HG03558 (cell line): Measurements from ENCODE around the gene ACOT9.
"Not testable (repeated sequence)": the region's sequence is repeated elsewhere in the genome, so short reads cannot be mapped to it uniquely, and the experiment has no call there.

ENCODE experiments used
- ATAC-seq: cut with Tn5 transposase; IDR thresholded peaks from one replicate; pipeline ENCODE4 v1.9.1; 2021; ENCODE audit warnings: moderate number of reproducible peaks; ENCODE audit not compliant: unreplicated experiment; ENCODE audit errors: extremely low read depth

Gene ACOT9

DNA sequence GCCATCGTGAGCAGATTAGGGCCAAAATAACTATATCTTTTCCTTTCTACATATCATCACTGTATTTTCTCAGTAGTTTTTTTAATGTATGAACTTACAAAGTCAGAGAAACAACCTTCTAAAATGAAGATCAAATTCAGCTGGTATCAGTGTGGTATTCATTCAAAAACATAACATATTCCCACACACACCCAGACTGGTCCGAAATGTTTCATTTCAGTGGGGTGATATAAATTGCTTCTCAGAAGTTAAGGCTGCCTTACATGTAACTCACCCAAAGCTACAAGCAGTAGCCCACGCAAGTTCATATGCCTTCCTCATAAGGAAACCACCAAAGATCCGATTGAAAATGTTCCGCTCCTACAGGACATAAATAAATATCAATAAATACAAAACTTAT is 37.8 kb downstream of the ACOT9 start:
- no peak for ATAC-seq

DNA sequence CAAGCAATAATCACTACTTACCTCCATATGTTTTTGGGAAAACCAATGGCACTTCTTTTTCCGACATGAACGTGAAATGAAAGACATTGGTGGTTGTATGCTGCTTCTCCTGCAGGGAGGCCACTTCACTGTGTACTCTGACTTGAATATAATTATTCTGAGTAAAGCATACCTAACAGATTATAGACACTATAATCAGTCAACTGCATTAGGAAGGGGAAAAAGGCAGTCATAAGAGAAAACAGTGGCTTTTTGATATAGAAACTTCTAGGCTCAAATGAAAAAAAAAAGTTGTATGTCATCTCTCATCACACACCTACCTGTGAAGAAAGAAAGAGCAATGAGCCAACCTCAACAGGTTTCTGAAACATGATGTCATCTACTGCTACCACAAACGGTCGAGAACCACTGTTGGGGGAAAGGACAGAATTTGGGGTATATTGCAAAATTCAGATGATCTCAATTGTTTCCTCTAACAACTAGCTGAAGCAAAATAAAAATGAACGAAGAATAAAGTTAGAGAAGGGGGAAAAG is 38.3 kb downstream of the ACOT9 start:
- no peak for ATAC-seq

DNA sequence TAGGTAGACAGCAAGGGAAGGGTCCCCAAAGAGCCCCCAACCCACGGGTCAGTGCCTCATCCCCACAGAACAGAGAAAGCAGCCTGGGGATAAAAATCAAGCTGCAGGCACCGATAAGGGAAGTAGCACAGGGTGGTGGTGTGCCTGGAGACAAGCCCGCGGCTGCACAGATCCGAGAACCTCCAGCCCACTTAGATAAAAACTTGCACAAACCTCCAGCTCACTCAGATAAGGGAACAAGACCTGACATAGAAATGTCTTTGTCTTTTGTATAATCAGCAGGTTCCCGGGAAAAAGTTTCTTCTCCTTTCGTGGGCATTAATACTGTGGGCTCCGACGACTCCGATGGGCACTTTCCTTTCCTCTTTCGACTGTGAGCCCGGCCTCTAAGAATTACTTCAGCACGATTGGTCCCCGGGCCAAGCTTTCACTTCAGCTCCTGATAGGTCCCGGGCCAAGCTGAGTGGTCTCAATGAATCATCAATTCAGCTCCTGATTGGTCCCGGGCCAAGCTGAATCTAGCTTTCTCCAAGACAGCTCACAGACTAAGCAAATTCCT is 43.4 kb downstream of the ACOT9 start:
- no peak for ATAC-seq

DNA sequence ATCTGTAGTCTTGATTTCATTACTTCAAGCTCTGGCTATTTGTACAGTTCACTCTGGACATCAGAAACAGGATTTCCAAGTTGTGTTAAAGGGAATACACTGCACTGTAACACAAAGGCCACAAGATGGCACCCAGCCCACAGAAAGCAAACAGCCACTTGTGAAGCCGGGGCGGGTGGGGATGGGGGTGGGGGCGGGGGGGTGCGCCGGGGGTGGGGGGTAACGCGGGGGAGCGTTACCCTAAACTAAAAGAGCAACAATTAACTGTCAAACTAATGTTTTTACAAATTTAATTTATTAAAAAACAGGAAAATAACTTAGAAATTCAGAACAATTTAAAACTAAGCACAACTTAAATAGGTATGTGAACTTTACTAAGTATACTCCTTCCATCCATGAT is 48.5 kb downstream of the ACOT9 start:
- ATAC-seq: peak; percentile 84

DNA sequence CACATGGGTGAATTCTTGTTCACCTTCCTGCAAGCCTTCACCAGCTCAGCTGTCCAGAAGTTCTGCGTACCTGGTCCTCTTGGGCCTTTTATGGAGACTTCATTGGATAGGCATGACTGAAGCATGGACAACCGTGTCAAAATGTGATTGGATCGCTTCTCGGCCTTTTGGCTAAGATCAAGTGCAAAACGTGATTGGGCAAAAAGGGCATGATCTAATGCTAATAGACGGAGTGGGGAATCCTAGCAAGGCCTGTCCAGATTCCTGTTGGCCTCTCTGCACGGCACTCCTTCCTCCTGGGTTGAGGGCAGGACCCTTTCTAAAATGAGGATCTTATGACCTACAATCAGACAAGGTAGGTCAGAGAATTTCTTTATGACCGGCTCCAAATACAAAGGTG is 50.9 kb downstream of the ACOT9 start:
- no peak for ATAC-seq

DNA sequence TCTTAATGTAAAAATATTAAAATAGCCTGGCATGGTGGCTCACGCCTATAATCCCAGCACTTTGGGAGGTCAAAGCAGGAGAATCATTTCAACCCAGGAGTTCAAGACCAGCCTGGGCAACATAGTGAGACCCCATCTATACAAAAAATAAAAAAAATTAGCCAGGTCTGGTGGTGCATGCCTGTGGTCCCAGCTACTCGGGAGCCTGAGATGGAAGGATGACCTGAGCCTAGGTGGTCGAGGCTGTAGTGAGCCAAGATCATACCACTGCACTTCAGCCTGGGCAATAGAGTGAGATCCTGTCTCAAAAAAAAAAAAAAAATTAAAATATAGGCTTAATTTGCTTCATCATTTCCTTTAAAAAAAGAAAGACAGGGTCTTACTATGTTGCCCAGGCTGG is 66.6 kb downstream of the ACOT9 start:
- not testable (repeated sequence) for ATAC-seq

DNA sequence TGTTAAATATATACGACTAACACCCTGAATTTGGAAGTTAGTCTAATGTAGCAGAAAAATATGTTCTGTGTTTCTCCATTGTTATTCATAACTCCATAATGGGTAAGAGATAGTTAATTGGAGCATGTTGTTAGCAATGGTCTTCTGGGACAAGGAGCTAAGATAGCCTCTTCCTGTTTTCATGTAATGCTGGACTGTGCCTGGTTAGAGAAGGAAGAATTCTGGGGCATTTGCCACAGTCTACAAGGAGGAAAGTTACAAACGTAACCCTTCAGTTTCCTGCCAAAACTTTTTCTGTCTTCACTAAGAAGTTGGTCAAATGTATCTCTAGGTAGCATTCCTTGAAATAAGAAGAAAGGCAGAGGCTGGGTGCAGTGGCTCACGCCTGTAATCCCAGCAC is 70.0 kb downstream of the ACOT9 start:
- ATAC-seq: no peak

DNA sequence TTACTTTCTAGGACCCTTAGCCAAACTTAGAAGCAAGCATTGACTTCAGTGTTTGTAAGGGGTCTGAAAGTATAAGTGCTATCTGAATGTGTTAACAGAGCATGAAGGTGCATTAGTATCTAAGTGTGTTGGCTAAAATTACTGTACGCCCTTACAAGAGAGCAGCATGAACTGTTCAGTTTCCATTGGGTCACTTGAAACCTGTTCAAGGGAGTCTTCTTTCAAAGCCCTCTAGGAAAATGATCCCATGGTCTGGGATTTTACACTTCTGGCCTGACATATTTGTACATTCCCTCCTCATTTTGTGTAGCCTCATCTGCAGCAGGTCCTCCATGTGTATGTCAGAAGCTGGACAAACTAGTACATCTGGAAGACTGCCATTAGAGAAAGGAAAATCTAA is 72.5 kb downstream of the ACOT9 start:
- no peak for ATAC-seq

DNA sequence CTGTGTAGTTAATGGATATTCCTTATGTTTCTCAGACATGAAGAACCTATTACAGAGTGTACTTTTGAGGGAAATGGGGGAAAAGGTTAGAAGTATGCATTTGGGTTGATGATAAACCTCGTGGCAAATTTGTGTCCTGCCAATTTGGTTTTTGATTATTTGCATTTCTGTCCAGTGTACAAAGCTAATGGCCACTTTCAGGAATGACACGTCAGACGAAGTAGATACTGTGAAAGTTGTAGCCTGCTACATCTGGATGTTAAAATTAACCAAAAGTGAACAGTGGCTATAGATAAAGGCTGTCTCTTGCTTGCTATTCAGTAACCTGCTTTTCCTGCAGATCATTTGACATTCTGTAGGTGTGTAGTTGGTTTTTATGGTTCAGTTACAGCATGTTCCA is 74.7 kb downstream of the ACOT9 start:
- ATAC-seq: no peak

DNA sequence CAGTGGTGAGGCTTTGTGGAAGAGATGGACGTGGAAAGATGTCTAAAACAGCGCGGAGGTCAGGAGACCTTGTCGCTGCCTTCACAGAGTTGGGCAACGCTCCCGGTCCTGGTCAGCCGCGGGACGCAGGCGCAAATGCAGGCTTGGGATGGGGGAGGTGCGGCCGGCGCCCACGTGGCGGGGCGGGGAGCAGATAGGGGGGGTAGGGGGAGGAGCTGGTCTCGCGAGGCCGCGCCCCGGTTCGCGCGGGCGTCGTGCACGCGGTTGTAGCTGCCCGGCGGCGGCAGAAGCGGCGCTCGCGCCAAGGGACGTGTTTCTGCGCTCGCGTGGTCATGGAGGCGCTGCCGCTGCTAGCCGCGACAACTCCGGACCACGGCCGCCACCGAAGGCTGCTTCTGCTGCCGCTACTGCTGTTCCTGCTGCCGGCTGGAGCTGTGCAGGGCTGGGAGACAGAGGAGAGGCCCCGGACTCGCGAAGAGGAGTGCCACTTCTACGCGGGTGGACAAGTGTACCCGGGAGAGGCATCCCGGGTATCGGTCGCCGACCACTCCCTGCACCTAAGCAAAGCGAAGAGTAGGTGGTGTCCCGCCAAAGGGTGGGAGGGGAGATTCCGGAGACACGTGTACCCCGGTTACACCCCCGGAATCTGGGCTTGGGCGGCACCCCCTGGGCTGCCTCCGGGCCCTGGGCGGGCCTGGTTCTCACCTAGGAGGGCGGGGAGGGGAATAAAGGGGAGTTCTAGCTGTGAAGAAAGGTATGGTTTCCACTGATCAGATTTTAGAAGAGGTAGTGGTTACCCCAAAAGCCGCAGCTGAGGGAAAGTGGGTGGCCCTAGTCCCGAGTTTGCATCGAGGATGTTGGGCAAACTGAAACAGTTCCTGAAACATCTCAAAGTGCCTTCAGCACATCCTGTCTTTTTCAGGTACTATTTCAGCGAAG is 75.6 kb downstream of the ACOT9 start, which contains the start of gene PRDX4:
TSS of gene PRDX4 (plus strand) at position 255 of the 939 bp plus-strand sequence. CDS start at position 333, 78 bp downstream.
- peak; percentile 27 for ATAC-seq

DNA sequence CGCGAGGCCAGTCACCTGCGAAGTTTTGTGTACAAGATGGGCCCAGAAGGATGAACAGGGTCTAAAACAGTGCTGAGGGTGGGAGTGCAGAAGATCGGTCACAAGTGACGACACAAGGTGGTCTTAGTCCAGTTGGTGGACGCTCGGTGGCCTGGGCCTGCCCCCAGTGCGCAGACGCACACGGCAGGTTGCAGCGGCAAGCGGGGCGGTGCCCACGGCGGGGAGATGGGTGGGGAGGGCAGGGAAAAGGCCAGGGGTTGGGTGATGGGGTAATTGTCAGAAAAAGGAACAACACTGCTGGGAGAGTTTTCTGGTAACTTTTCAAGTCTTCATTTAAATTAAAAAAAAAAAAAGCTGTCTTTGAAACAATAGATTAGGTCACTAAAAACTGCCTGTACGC is 76.8 kb downstream of the ACOT9 start:
- no peak for ATAC-seq

DNA sequence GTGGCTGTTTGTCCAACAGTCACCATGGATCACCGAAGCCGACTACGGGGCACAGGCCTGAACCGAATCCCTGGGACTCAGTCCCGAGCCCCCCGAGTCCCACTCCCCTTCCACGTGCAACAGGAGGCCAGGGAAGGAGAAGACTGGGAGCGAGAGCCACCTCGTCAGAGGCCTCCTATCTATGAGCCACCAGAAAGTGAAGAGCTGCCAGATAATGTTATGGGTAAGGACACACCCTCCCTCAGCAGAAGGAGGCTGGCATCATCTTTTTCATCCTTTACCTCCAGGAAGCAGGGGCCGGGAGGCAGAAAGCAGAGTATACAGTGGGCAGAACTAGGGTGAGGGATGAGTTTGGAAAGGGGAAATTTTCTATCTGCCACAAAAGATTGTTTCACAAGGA is 78.6 kb downstream of the ACOT9 start:
- no peak for ATAC-seq

DNA sequence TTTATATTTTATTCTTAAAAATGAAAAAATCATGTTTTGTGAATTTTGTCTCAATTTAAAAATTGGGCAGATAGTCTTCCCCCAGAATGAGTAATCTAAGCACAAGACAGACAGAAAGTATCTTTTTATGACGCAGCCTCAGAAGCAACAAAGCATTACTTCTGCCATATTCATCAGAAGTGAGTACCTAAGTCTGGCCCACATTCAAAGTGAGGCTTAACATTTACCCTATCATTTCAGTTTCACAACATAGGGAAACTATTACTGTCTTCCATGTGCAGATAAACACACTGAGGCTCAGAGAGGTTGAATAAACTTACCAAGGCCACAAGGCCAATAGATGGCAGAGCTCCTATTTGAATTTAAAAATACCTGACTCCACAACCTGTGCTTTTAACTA is 80.2 kb downstream of the ACOT9 start:
- ATAC-seq: peak; percentile 45

DNA sequence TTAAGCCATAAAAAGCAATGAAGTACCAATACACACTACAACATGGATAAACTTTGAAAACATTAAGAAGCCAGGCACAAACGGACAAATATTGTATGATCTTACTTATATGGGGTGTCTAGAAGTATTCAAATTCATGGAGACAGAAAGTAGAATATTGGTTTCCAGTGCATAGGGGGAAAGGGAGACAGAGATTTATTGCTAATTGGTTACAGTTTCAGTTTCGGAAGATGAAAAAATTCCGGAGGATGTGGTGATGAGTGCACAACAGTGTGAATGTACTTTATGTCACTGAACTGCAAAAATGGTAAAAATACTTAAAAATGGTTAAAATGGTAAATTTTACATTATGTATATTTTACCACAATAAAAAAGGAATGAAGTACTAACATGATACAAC is 80.9 kb downstream of the ACOT9 start:
- ATAC-seq: peak; percentile 37

DNA sequence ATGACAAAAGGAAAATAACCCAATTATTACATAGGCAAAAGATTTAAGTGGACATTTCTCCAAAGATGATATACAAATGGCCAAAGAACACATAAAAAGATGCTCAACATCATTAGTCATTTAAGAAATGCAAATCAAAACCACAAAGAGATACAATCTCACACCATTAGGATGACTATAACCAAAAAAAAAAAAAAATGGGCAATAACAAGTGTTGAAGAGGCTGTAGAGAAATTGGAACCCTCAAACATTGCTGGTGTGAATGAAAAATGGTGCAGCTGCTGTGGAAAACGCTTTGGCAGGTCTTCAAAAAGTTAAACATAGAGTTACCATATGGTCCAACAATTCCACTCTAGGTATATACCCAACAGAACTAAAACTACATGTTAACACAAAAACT is 81.4 kb downstream of the ACOT9 start:
- ATAC-seq: no peak

DNA sequence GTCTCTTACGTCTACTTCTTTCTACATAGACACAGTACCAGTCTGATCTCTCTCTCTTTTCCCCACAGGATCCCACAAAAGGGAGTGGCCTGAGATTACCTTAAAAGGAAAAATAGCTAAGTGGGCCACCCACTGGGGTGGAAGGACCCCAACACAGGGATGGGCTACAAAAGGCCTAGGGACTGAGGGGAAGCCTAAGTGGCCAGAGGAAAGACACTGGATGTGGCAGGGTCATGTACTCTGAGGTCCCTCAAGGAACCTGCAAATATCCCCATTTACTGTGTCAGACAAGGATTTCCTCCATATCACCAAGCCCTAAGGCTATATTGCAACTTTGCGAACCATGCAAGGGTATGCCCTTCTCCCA is 82.3 kb downstream of the ACOT9 start:
- ATAC-seq: no peak

DNA sequence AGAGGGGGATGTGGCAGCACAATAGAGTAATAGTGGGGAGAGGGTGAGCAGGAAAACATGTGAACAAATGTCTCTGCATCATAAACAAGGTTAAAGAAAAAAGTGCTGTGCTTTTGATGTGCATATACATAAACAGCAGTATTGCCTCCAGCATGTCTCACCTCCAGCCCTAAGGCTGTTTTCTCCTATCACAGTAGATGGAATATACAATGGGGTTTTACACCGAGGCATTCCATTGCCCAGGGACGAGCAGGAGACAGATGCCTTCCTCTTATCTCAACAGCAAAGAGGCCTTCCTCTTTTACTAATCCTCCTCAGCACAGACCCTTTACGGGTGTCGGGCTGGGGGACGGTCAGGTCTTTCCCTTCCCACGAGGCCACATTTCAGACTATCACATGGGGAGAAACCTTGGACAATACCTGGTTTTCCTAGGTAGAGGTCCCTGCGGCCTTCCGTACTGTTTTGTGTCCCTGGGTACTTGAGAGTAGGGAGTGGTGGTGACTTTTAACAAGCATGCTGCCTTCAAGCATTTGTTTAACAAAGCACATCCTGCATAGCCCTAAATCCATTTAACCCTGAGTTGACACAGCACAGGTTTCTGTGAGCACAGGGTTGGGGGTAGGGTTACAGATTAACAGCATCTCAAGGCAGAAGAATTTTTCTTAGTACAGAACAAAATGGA is 82.9 kb downstream of the ACOT9 start:
- ATAC-seq: not testable (repeated sequence)

DNA sequence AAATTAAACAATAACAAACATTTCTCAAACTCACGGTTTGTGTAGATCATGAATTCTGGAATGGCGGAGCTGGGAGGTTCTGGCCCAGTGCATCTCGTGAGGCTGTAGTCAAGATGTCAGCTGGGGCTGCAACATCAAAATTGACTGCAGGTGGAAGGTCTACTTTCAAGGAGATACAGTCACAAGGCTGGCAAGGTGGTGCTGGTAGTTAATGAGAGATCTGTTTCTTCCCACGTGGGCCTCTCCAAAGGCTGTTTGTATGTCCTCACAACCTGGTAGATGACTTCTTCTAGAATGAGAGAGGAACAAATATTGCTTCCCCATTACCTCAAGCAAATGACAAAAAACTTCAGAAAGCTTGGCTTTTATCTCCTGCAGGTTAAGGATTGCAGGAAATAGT is 83.7 kb downstream of the ACOT9 start:
- no peak for ATAC-seq

DNA sequence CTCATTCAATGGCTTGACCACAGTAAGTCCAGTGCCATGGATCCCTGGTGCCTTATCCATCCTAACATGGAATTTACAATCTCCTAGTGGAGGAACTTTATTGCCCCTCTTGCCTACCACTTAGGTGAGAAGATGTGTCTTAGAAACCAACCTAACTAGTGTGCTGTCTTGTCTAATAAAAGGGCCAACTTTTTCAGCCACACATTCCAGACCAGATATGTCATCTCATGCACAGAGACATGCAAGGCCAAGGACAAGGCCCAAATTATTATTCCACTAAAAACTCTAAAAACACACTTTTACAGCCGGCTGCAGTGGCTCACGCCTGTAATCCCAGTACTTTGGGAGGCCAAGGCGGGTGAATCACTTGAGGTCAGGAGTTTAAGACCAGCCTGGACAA is 86.4 kb downstream of the ACOT9 start:
- ATAC-seq: no peak

DNA sequence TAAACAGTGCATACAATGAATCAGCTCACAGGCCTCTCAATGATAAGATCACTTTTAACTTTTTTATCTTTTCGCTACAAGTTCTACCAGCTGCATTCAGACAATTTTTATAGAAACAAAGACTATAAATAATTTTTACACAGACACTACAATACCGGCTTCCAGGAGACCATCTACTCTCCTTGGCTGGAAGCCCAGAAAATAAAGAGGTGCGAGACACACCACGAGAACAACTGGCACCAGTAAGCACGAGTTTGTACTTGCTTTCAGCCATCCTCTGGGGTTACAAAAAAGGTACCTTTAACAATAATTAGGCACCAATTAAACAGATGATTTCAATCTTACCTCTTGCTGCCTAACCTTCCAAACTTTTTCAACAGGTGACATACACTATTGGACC is 87.0 kb downstream of the ACOT9 start:
- no peak for ATAC-seq
